GM12892 (cell line): Measurements from ENCODE around the gene WDR49.

ENCODE experiments used
- POLR2A ChIP-seq: IDR thresholded peaks from 2 replicates; pipeline ENCODE4 v1.6.1; 2011; ENCODE audit warnings: low read depth, low read length, control low read depth
- POLR2AphosphoS5 ChIP-seq: IDR thresholded peaks from 2 replicates; pipeline ENCODE4 v1.6.1; 2011; ENCODE audit warnings: low read depth, low read length, control low read depth
- TAF1 ChIP-seq: IDR thresholded peaks from 2 replicates; pipeline ENCODE4 v1.6.1; 2011; ENCODE audit warnings: low read depth, mild to moderate bottlenecking, control low read depth, low read length, borderline replicate concordance

DNA sequence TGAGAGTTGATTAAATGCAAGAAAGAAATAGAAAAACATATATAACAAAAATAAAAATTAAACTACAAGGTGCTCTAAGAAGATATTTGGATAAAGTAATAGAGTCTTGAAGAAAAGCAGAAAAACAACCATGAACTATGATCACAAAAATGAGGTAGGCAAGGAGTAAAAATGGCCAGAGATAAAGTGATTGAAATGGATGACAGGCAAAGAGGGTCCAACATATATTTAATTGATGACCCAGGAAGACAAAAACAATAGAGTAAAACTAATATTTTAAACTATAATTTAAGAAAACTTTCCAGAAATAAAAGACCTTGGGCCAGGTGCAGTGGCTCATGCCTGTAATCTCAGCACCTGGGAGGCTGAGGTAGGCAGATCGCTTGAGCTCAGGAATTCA, 22.1 kb upstream of the WDR49 start:
- no peak for TF ChIP-seq TAF1
- TF ChIP-seq POLR2A, result no peak
- TF ChIP-seq POLR2AphosphoS5, result no peak
